Epithelial cell of proximal tubule (primary cell): ENCODE measurements around the gene MTHFD1. TPM values are rescaled to one million over a fixed set of nuclear protein-coding genes. Genes with fewer than 3 reads are reported as not detected.

Source experiments
- DNase-seq: peaks from one replicate; pipeline ENCODE4 v3.0.0-alpha.2; 2011; ENCODE audit warnings: low read depth
- H3K4me3 ChIP-seq: 2 replicates; pipeline ENCODE4 v1.5.1; 2011; ENCODE audit warnings: low read depth, mild to moderate bottlenecking, low read length
- total RNA-seq: library from RNA; depleted of rRNA; stranded (reverse); fragments of >200 nt; gene quantifications from 2 replicates; pipeline ENCODE4 v1.2.3, GENCODE V29; 2015
- TF ChIP-seq, protein P1 (sequence below): conservative IDR thresholded peaks from 2 replicates; pipeline ENCODE4 v1.5.1; 2012; ENCODE audit warnings: low read depth, mild to moderate bottlenecking, low read length

The MTHFD1 gene
- total RNA-seq, 1 donor from 2014 or later: 42.1 TPM

- TF ChIP-seq, protein P1, sequence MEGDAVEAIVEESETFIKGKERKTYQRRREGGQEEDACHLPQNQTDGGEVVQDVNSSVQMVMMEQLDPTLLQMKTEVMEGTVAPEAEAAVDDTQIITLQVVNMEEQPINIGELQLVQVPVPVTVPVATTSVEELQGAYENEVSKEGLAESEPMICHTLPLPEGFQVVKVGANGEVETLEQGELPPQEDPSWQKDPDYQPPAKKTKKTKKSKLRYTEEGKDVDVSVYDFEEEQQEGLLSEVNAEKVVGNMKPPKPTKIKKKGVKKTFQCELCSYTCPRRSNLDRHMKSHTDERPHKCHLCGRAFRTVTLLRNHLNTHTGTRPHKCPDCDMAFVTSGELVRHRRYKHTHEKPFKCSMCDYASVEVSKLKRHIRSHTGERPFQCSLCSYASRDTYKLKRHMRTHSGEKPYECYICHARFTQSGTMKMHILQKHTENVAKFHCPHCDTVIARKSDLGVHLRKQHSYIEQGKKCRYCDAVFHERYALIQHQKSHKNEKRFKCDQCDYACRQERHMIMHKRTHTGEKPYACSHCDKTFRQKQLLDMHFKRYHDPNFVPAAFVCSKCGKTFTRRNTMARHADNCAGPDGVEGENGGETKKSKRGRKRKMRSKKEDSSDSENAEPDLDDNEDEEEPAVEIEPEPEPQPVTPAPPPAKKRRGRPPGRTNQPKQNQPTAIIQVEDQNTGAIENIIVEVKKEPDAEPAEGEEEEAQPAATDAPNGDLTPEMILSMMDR: no peak
- DNase-seq: no peak
- H3K4me3 ChIP-seq: peak overlapping the region; percentile 68
Observed at GRCh38 chr14:64502887-64503433, 114.8 kb downstream of the MTHFD1 start.

- H3K4me3 ChIP-seq: peak within 1 kb of the TSS; percentile 68
- DNase-seq: no peak
- TF ChIP-seq, protein P1: no peak
Observed at GRCh38 chr14:64503434-64504309, 115.5 kb downstream of the MTHFD1 start, which contains the start of gene ZBTB25. TSS of gene ZBTB25 (minus strand) at chr14:64503838. CDS start at chr14:64490533, 13,305 bp downstream.

GRCh38 chr14:64504310-64504896 is 116.2 kb downstream of the MTHFD1 start, which contains the start of gene ZBTB1:
TSS of gene ZBTB1 (plus strand) at chr14:64504770. CDS start at chr14:64521505, 16,735 bp downstream.
- TF ChIP-seq, protein P1: no peak
- no peak for DNase-seq
- H3K4me3 ChIP-seq: peak within 1 kb of the TSS; percentile 68

DNA sequence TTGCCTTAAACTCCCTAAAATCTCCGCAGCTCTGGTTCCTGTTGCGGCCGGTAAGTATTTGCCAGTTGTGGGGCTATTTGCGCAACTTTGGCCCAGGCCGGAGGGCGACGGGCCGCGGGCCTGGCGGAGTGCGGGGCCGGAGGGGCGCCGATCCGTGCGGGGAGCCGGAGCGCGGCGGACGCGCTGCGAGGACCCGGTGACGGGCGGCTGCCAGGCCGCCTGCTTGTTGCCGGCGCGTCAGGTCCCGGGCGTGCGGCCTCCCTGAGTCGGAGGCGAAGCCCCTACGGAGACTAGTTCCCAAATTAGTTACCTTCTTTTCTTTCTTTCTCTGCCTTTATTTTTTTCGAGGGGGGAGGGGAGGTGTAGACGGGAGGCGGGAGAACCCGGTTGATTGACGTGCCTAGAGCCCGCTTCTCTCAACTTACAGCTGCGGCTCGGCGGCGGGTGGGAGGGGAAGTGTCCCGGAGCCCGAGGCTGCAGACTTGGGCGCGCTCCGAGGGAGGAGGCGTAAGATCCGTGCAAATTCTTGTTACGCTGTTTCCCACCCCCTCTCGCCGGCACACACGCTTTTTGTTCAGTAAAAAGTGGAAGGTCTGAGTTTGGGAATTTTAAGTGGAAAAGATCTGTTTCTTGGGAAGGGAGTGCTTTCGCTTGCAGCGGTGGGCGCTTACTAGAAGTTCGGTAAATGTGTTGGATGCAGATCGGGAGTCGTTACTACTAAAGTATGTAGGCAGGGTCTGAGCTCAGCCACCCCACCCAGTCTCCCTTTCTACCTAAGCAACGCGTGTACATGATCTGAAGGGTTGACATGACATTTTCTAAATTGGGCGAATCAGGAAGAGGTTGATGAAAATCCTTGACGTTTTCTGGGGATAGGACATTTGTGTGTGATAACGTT is 117.0 kb downstream of the MTHFD1 start:
- H3K4me3 ChIP-seq: peak overlapping the region; percentile 68
- no peak for DNase-seq
- TF ChIP-seq, protein P1: no peak

- DNase-seq: no peak
Observed at GRCh38 chr14:64506721-64507120, 118.6 kb downstream of the MTHFD1 start.

More at GRCh38 chr14:64506721-64507120, 118.6 kb downstream of the MTHFD1 start:
- peak overlapping the region; percentile 34 for H3K4me3 ChIP-seq
- TF ChIP-seq, protein P1: no peak
